Measurements from ENCODE around the gene SRGAP3.

Gene SRGAP3

DNA sequence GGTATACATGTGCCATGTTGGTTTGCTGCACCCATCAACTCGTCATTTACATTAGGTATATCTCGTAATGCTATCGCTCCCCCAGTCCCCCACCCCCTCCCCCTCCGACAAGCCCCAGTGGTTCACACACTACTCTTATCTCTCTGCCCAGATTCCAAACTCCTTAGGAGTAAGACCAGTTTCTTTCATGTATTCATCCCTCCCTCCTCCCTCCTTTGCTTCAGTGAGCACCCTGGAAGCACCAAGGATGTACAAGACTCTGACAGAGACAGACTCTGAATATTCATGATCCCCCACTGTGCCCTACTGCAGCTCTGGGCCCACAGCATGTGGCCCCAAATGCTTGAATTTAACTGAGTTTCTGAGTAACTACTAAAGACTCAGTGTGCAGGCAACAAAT is 172.4 kb downstream of the SRGAP3 start:
- no peak for DNase-seq

DNA sequence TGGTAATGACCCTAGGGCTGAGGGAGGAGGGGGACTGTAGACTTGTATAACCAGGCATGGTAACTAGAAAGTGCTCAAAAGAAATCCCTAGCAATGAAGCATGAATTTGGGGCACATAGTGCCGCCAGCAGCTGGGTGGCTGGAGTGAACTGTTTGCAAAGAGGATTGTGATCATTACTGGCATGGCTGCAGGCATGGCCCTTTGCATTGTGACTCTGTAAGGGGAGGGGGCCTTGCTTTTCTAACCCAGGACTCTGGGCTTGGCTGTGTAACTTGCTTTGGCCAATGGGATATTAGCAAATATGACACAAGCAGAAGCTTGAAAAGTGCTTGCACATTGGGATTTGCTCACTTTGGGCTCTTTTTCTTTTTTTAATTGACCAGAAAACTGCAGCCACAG is 173.7 kb downstream of the SRGAP3 start:
- no peak for DNase-seq

DNA sequence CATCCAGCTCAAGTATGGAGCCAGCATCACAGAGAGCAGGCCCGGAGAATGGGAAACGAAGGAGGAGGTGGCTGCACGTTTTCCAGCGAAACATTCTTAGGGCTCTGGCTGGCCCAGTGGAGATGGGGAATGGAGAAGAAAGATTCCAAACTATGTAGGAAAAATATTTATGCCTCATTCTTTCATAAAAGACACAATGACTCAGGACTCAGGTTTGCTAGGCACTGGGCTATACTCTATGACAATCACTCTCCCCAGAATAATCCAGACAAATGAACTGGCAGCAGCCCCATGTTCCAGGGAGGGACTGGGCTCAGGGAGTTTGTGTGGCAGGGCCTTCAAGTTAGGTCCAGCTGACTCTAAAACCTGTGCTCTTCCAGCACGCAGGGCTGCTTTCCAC is 175.4 kb downstream of the SRGAP3 start:
- DNase-seq = no peak

DNA sequence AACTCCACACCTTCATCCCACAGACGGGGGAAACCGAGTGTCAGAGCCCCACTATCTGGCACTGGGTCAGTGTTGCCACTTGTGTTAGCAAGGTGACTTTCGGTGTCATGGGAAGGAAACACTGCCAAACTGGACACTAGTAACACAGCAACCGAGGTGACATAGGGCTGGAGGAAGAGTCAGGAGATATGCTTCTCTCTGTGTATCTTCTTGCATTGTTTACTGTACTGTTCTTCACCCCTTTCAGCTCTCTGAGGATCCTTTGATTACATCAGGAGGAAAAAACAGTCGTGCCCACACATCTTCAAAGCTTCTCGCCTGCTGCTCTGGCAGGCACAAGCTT is 176.8 kb downstream of the SRGAP3 start:
- DNase-seq = no peak

DNA sequence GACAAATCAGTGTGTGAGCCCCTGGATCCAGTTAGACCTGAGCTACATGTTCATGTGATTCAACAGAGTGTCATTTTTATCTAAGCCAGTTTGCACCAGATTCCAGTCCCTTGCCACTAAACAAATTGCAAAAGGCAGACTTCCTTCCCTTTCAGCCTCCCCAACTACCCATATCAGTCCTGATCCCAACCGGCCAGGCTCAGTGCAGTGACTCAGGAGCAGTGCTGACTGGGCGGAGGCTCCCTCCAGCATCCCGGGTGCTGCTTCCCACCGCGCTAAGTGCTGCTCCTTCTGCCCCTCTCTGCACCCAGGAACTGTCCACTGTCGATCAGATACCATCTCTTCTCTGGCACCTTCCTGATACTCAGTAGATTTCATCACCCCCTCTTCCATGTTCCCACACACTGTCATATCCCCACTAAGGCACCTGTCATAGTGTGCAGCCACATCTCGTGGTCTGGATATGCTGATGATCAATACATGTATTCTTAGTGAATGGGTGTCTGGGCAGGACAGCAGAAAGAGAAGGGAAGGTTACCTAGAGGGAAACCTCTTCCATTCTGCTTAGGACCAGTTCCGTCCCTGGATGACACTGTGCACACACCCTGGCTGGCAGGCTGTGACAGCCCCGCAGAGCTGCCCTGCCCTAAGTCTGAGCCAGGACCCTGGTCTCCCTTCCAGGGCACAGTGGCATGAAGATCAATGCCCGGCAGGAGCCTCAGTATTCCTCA is 177.3 kb downstream of the SRGAP3 start:
- no peak for DNase-seq

DNA sequence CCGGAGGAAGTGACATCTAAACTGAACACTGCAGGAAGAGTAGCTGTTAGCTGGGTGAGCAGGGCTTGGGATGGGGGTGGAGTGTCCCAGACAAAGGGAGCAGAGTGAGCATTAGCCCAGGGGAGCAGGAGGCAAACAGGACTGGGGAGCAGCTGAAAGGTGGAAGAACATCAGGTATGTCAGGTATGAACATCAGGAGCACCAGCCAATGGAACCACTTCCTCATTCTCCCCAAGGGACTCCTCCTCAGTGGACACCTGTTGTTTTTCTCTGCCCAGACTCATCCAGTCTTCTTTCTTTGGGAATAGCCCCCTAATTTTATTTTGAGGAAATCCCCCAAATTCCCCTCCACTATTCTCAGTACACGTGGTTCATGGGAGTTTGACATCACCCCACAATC is 178.5 kb downstream of the SRGAP3 start:
- no peak for DNase-seq

DNA sequence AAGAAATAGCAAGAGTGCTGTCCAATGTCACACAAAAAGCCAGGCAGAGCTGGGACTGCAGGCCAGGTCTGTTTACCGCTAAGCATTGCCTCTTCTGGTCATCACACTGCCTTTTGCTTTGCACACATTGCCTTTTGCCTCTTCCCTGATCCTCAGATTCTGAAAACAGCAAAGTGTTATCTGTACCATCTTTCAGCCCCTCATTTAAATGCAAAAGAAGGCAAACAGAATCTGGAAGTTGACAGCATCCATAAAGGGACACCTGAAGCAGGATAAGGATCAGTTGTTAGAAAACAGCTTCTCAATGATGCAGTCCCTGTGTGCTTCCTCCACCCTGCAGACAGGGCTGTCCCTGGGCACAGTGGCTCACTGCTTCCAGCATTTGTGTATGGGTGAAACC is 179.5 kb downstream of the SRGAP3 start:
- no peak for DNase-seq

GRCh38 chr3:9068051-9068450 is 181.4 kb downstream of the SRGAP3 start:
- DNase-seq = no peak

DNA sequence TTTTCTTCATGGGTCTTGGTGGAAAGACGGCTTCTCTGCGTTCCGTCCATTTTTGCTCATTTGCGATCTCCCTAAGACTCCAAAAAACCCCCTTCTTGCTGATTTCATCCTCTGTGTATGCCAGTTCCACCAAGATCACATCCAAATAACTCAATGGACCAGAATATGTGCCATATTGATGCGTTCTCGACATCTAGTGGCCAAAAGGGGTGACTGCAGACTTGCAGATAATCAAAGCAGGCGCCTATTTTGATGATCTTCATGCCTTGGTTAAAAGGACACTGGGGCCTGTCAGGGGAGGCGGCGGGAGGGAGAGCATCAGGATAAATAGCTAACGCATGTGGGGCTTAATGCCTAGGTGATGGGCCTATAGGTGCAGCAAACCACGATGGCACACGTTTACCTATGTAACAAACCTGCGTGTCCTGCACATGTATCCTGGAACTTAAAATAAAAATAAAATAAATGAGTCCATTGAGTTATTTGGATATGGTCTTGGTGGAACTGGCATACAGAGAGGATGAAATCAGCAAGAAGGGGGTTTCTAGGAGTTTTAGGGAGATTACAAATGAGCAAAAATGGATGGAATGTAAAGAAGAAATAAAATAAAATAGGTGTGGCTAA is 182.0 kb downstream of the SRGAP3 start:
- DNase-seq = no peak

DNA sequence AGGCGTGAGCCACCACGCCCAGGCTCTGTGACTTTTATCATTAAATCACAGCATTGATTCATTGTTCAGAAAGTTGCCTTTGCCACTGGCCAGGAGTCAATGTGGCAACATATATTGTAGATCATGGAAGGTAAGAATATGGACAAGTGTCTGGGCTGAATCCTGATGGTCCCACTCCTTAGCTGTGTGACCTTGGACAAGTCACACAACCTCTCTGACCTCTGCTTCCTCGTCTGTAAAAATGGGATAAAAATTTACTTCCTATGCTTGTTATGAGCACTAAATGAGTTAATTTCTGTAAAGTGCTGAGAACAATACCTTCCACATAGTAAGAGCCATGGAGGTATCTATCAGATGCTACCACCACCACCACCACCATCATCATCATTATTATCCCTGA is 182.7 kb downstream of the SRGAP3 start:
- no peak for DNase-seq

GRCh38 chr3:9066141-9066540 is 183.3 kb downstream of the SRGAP3 start:
- DNase-seq = no peak

- no peak for DNase-seq
Observed at GRCh38 chr3:9064850-9065249, 184.6 kb downstream of the SRGAP3 start.

GRCh38 chr3:9064251-9064650 is 185.2 kb downstream of the SRGAP3 start:
- no peak for DNase-seq

DNA sequence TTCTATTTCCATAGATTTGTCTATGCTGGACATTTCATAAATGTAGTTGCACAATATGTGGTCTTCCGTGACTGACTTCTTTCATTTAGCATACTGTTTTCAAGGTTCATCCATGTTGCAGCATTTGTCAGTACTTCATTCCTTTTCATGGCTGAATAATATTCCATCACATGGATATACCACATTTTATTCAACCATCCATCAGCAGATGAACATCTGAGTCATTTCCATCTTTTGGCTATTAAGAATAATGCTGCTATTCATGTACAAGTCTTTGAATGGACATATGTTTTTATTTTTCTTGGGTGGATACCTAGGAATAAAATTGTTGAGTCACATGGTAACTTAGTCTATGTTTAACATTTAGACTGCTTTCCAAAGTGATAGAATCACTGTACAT is 186.9 kb downstream of the SRGAP3 start:
- no peak for DNase-seq

GRCh38 chr3:9061634-9062033 is 187.8 kb downstream of the SRGAP3 start:
- no peak for DNase-seq

DNA sequence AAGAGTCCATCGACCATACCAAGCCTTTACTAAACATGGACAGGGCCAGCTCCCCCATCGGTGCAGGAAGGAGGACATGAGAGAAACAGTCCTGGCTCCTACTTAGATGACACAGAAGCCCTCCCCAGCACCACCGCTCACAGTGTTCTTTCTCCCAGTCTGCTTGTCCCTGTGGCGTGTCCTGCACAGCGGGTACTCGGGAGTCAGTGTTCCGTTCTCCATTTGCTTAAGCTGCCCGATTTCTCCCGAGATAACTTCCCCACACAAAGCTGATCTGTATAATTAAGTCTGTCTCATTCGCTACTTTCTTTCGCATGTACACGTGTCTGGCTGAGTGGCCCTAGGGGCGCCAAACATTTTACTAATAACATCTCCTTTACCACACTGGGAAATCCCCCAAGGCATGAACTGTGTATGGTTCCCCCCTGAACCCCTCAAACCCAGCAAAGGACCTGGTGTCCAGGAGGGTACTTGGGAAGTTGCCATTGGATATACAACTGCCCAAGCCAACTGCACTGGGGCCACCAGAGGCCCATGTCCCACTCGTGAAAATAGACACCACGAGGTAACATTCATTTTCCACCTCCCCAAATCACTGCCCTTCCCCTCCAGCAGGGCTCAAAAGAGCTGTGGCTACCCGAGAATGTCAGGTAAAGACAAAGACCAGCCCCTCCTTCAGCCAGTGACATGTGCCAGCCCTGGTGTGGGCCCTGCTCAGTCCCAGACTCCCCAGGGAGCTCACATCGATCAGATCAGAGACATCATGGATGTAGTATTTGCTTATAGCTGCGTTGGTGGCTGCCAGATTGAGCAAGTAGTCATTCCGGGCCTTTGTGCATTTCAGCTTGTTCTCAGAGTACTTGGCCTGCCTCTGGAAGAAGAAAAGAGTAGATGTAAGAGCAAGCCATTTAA is 189.7 kb downstream of the SRGAP3 start:
- no peak for DNase-seq

DNA sequence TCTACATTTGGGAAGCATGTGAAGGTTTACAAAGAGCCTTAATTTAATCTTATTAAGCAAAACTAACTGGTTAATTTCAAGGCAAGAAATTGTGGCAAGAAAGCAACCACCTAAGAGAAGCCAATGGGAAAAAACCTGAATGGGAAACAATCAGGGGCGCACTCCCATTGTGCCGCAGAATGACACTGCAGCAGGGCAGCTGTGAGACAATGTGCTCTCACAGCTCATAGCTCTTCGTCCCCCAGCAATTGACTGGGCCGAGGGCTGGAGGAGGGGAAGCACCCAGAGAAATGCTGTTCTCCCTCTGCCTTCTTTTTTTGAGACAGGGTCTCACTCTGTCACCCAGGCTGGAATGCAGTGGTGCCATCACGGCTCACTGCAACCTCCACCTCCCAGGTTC is 192.9 kb downstream of the SRGAP3 start:
- DNase-seq = no peak

DNA sequence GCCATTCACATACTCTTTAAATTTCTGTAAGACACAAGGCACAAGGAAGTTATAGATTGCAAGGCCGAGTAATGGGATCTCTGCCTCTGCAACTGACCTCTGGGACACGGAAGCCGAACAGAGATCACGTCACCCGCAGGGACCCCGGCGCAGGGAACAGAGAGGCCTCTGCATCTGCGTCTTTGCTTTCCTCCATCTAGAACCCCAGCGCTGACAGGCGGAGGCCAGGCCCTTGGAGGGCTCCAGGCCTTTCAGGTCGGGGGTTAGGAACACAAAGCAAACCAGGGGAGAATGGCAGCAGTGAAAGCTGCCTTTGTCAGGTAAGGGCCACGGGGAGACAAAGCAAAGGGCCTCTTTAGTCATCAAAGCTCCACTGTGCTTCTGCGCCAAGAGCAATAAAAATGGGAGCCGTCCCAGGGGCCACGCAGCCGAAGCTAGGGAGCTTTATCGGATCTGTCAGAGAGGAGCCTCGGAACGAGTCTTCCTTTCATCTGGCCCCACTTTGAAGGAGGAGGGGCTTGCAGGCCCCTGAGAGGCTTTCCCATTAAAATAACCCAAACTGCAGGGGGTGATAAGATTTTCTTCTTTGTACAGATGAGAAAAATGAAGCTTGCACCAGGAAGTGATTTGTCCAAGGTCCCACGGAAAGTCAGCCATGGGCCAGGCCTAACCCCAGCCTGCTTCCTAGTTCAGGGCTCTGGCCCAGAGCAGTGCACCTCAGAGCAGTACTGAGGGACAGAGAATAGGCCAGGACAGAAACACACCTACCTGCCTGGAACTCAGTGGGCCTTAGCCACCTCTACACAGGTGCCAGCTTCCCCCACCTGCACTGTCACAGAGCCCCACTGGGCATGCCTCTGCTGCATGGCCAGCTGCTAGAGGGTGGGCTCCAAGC is 201.7 kb downstream of the SRGAP3 start:
- no peak for DNase-seq

GRCh38 chr3:9045371-9045770 is 204.1 kb downstream of the SRGAP3 start:
- DNase-seq = no peak

GRCh38 chr3:9043063-9043462 is 206.4 kb downstream of the SRGAP3 start:
- DNase-seq = no peak

- DNase-seq = no peak
Observed at GRCh38 chr3:9041626-9042025, 207.8 kb downstream of the SRGAP3 start.

- no peak for DNase-seq
Observed at GRCh38 chr3:9040996-9041395, 208.4 kb downstream of the SRGAP3 start.

DNA sequence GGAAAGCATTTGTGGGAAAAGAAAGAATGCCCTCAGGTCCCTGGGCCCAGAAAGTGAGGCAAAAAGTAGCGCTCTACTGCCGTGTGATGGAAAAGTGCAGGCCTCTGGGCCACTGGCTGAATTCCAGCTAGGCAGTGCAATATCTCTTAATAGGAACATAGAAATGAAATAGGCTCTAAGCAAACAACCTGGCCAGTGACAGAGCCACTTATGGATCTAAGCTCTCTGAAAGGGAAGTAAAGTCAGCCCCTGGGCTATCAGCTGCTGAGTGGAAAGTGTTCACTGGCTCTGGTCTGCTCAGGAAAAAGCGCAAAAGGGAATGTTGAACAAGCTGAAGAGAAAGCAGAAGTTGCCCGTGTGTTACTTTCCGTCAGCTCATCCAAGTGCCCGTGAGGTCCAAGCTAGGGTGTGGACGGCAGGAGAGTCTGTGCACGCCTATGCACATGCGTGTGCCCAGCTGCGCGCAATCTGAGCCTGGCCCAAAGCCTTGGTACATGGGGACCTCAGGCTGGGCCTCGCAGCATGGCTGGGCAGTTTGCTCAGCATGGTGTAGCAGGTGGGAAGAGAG is 212.2 kb downstream of the SRGAP3 start:
- DNase-seq = no peak
